Measurements from ENCODE around the gene ZNF385D.

DNA sequence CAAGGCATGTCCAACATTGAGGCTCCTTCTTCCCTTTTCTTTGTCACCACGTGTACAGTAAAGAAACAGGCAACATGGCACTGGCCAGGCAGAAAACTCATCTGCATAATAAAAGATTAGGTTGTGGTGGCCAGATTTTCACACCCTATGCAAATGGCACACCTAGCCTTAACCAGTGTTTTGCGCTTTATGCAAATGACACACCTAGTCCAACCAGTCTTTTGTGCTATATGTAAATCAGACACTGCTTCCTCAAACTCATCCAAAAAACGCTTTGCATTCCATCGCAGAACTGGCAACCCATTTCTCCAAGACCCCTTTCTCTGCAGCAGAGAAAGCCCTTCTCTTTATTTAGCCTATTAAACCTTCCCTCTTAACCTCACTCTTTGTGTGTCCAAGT, 109.1 kb downstream of the ZNF385D start:
- TF ChIP-seq, protein P1, sequence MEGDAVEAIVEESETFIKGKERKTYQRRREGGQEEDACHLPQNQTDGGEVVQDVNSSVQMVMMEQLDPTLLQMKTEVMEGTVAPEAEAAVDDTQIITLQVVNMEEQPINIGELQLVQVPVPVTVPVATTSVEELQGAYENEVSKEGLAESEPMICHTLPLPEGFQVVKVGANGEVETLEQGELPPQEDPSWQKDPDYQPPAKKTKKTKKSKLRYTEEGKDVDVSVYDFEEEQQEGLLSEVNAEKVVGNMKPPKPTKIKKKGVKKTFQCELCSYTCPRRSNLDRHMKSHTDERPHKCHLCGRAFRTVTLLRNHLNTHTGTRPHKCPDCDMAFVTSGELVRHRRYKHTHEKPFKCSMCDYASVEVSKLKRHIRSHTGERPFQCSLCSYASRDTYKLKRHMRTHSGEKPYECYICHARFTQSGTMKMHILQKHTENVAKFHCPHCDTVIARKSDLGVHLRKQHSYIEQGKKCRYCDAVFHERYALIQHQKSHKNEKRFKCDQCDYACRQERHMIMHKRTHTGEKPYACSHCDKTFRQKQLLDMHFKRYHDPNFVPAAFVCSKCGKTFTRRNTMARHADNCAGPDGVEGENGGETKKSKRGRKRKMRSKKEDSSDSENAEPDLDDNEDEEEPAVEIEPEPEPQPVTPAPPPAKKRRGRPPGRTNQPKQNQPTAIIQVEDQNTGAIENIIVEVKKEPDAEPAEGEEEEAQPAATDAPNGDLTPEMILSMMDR (conservative IDR thresholded peaks at IDR 0.05; ENCODE audit: low read depth, low read length): no peak
- no peak for TF ChIP-seq EZH2 (IDR thresholded peaks at IDR 0.05; ENCODE audit: low read length, unreplicated experiment)

Data from PC-3 (cell line).